HEK293 (cell line): ENCODE data around the gene TMC2.

Experiments
- CTCF ChIA-PET: fragments of 350-600 bp; formaldehyde crosslinking; extraction: SDS; loops from one replicate; lab custom pipeline; 2021; ENCODE audit warnings: antibody characterized with exemption; lab: Yijun Ruan, JAX
- POLR2A ChIA-PET: fragments of 300-600 bp; formaldehyde crosslinking; extraction: SDS; loops from one replicate; lab custom pipeline; 2020; ENCODE audit warnings: antibody characterized with exemption, inconsistent platforms; lab: Yijun Ruan, JAX
- H3K27ac ChIP-seq: fragments of 200-500 bp; sonication (Bioruptor generic); 2 replicates; pipeline ENCODE4 v1.5.1; 2014; ENCODE audit warnings: low read depth, low read length, control low read depth, inconsistent platforms; ENCODE audit errors: extremely low read depth
- H3K36me3 ChIP-seq, 2 experiments: fragments of 200-500 bp in 1 of 2; sonication (Bioruptor generic) in 1 of 2; 1 replicate in 1 of 2; 2 replicates in 1 of 2; pipeline ENCODE4 v1.5.1; 2014 to 2017; ENCODE audit warnings: inconsistent platforms in 2 of 2, low read length in 2 of 2; ENCODE audit not compliant: control insufficient read depth in 2 of 2, insufficient read depth in 1 of 2
- H3K4me1 ChIP-seq: fragments of 200-500 bp; sonication (Bioruptor generic); 2 replicates; pipeline ENCODE4 v1.5.1; 2014; ENCODE audit warnings: mild to moderate bottlenecking, low read length, inconsistent platforms; ENCODE audit not compliant: control insufficient read depth, insufficient read depth
- H3K4me3 ChIP-seq: 2 replicates; pipeline ENCODE4 v1.5.1; 2011; ENCODE audit warnings: low read depth, mild to moderate bottlenecking, control low read depth, low read length, moderate library complexity
- H3K9me3 ChIP-seq: fragments of 200-500 bp; sonication (Bioruptor generic); 2 replicates; pipeline ENCODE4 v1.5.1; 2014; ENCODE audit warnings: low read depth, low read length, inconsistent platforms; ENCODE audit not compliant: control insufficient read depth, insufficient read depth
- BCL11A ChIP-seq: fragments of 450-650 bp; formaldehyde crosslinking; IDR thresholded peaks from 2 replicates; pipeline ENCODE4 v1.5.1; 2016; ENCODE audit warnings: low read depth, missing biosample characterization, missing genetic modification characterization
- BCL11B ChIP-seq: fragments of 450-650 bp; formaldehyde crosslinking; IDR thresholded peaks from 2 replicates; pipeline ENCODE4 v1.5.1; 2016; ENCODE audit warnings: low read depth, missing biosample characterization, missing genetic modification characterization
- CTCF ChIP-seq: fragments of 450-650 bp; formaldehyde crosslinking; IDR thresholded peaks from 2 replicates; pipeline ENCODE4 v1.5.1; 2016; ENCODE audit warnings: missing biosample characterization, missing genetic modification characterization
- FEZF1 ChIP-seq: fragments of 450-650 bp; formaldehyde crosslinking; IDR thresholded peaks from 2 replicates; pipeline ENCODE4 v1.5.1; 2016; ENCODE audit warnings: missing biosample characterization, missing genetic modification characterization
- KLF1 ChIP-seq: fragments of 450-650 bp; formaldehyde crosslinking; IDR thresholded peaks from 2 replicates; pipeline ENCODE4 v1.5.1; 2016; ENCODE audit warnings: missing biosample characterization, missing genetic modification characterization
- PRDM1 ChIP-seq: fragments of 450-650 bp; formaldehyde crosslinking; IDR thresholded peaks from 2 replicates; pipeline ENCODE4; 2016; ENCODE audit warnings: missing biosample characterization, missing genetic modification characterization
- PRDM4 ChIP-seq: fragments of 450-650 bp; formaldehyde crosslinking; IDR thresholded peaks from 2 replicates; pipeline ENCODE4 v1.5.1; 2017; ENCODE audit warnings: missing biosample characterization, missing genetic modification characterization
- WT1 ChIP-seq: fragments of 450-650 bp; formaldehyde crosslinking; IDR thresholded peaks from 2 replicates; pipeline ENCODE4 v1.5.1; 2016; ENCODE audit warnings: missing biosample characterization, missing genetic modification characterization
- ZFP37 ChIP-seq: fragments of 450-650 bp; formaldehyde crosslinking; IDR thresholded peaks from 2 replicates; pipeline ENCODE4 v1.5.1; 2016; ENCODE audit warnings: missing biosample characterization, missing genetic modification characterization
- ZFP41 ChIP-seq: fragments of 450-650 bp; formaldehyde crosslinking; IDR thresholded peaks from 2 replicates; pipeline ENCODE4 v1.5.1; 2016; ENCODE audit warnings: missing biosample characterization, missing genetic modification characterization, borderline replicate concordance
- ZNF121 ChIP-seq: fragments of 450-650 bp; formaldehyde crosslinking; IDR thresholded peaks from 2 replicates; pipeline ENCODE4 v1.5.1; 2016; ENCODE audit warnings: missing biosample characterization, missing genetic modification characterization
- ZNF274 ChIP-seq, 2 experiments: fragments of 200-500 bp in 1 of 2; fragments of 450-650 bp in 1 of 2; sonication (Bioruptor generic) in 1 of 2; formaldehyde crosslinking in 1 of 2; IDR thresholded peaks; 2 replicates each; pipeline versions ENCODE4 v1.5.1 to v1.6.1; 2014 to 2016; ENCODE audit warnings: borderline replicate concordance in 1 of 2, inconsistent platforms in 1 of 2, low read length in 1 of 2, missing biosample characterization in 1 of 2, missing genetic modification characterization in 1 of 2
- ZNF311 ChIP-seq: fragments of 450-650 bp; formaldehyde crosslinking; IDR thresholded peaks from 2 replicates; pipeline ENCODE4 v1.5.1; 2017; ENCODE audit warnings: missing biosample characterization, missing genetic modification characterization, borderline replicate concordance
- ZNF529 ChIP-seq: fragments of 450-650 bp; formaldehyde crosslinking; IDR thresholded peaks from 2 replicates; pipeline ENCODE4 v1.5.1; 2017; ENCODE audit warnings: missing genetic modification characterization, missing biosample characterization; ENCODE audit not compliant: insufficient replicate concordance
- ZNF571 ChIP-seq: fragments of 450-650 bp; formaldehyde crosslinking; IDR thresholded peaks from 2 replicates; pipeline ENCODE4 v1.5.0; 2017; ENCODE audit warnings: missing biosample characterization, missing genetic modification characterization
- ZNF624 ChIP-seq: fragments of 450-650 bp; formaldehyde crosslinking; IDR thresholded peaks from 2 replicates; pipeline ENCODE4 v1.5.1; 2017; ENCODE audit warnings: missing biosample characterization, missing genetic modification characterization
- ZNF747 ChIP-seq: fragments of 450-650 bp; formaldehyde crosslinking; IDR thresholded peaks from 2 replicates; pipeline ENCODE4 v1.5.1; 2016; ENCODE audit warnings: missing biosample characterization, missing genetic modification characterization
- ZNF777 ChIP-seq: fragments of 450-650 bp; formaldehyde crosslinking; IDR thresholded peaks from 2 replicates; pipeline ENCODE4 v1.5.1; 2017; ENCODE audit warnings: missing biosample characterization, missing genetic modification characterization, borderline replicate concordance
- TF ChIP-seq, protein P1 (sequence below): fragments of 450-650 bp; formaldehyde crosslinking; IDR thresholded peaks from 2 replicates; pipeline ENCODE4 v1.5.1; 2016; ENCODE audit warnings: missing biosample characterization, missing genetic modification characterization
- TF ChIP-seq, protein P2 (sequence below): fragments of 450-650 bp; formaldehyde crosslinking; IDR thresholded peaks from 2 replicates; pipeline ENCODE4 v1.5.1; 2016; ENCODE audit warnings: missing biosample characterization, missing genetic modification characterization, low read depth
- TF ChIP-seq, protein P3 (sequence below): fragments of 450-650 bp; formaldehyde crosslinking; IDR thresholded peaks from 2 replicates; pipeline ENCODE4 v1.5.1; 2016; ENCODE audit warnings: missing biosample characterization, missing genetic modification characterization
- TF ChIP-seq, protein P4 (sequence below): fragments of 450-650 bp; formaldehyde crosslinking; IDR thresholded peaks from 2 replicates; pipeline ENCODE4 v1.5.1; 2017; ENCODE audit warnings: missing biosample characterization, missing genetic modification characterization

The TMC2 gene

GRCh38 chr20:2616634-2617033, 80.3 kb downstream of the TMC2 start:
- ChIA-PET CTCF (no interaction called here), POLR2A (no interaction called here)
- Histone ChIP-seq H3K4me1 (no peaks in the 10 kb centered on the region), H3K9me3 (no peaks in the 10 kb centered on the region), H3K4me3 (no peak overlapping the region), H3K27ac (no peak overlapping the region), H3K36me3 (no peaks in the 10 kb centered on the region)
- no peak for TF ChIP-seq ZNF747
- TF ChIP-seq ZNF311 (tag by site-specific recombination) = no peak
- no peak for TF ChIP-seq ZNF571
- TF ChIP-seq, protein P1, sequence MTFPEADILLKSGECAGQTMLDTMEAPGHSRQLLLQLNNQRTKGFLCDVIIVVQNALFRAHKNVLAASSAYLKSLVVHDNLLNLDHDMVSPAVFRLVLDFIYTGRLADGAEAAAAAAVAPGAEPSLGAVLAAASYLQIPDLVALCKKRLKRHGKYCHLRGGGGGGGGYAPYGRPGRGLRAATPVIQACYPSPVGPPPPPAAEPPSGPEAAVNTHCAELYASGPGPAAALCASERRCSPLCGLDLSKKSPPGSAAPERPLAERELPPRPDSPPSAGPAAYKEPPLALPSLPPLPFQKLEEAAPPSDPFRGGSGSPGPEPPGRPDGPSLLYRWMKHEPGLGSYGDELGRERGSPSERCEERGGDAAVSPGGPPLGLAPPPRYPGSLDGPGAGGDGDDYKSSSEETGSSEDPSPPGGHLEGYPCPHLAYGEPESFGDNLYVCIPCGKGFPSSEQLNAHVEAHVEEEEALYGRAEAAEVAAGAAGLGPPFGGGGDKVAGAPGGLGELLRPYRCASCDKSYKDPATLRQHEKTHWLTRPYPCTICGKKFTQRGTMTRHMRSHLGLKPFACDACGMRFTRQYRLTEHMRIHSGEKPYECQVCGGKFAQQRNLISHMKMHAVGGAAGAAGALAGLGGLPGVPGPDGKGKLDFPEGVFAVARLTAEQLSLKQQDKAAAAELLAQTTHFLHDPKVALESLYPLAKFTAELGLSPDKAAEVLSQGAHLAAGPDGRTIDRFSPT (tag by site-specific recombination) = no peak
- TF ChIP-seq PRDM4 (tag by site-specific recombination) = no peak
- TF ChIP-seq, protein P2, sequence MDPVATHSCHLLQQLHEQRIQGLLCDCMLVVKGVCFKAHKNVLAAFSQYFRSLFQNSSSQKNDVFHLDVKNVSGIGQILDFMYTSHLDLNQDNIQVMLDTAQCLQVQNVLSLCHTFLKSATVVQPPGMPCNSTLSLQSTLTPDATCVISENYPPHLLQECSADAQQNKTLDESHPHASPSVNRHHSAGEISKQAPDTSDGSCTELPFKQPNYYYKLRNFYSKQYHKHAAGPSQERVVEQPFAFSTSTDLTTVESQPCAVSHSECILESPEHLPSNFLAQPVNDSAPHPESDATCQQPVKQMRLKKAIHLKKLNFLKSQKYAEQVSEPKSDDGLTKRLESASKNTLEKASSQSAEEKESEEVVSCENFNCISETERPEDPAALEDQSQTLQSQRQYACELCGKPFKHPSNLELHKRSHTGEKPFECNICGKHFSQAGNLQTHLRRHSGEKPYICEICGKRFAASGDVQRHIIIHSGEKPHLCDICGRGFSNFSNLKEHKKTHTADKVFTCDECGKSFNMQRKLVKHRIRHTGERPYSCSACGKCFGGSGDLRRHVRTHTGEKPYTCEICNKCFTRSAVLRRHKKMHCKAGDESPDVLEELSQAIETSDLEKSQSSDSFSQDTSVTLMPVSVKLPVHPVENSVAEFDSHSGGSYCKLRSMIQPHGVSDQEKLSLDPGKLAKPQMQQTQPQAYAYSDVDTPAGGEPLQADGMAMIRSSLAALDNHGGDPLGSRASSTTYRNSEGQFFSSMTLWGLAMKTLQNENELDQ = no peak
- no peak for TF ChIP-seq ZNF777 (tag by site-specific recombination)
- TF ChIP-seq KLF1 = no peak
- TF ChIP-seq ZNF121 (tag by site-specific recombination) = no peak
- TF ChIP-seq CTCF (tag by site-specific recombination) = no peak

- Histone ChIP-seq H3K4me3 (no peak overlapping the region), H3K9me3 (no peaks in the 10 kb centered on the region), H3K27ac (no peak overlapping the region), H3K4me1 (no peaks in the 10 kb centered on the region), H3K36me3 (no peaks in the 10 kb centered on the region)
- ChIA-PET CTCF (no interaction called here), POLR2A (no interaction called here)
- TF ChIP-seq FEZF1 (tag by site-specific recombination) = no peak
- TF ChIP-seq ZNF274 (IDR thresholded peaks at IDR 0.05; ENCODE audit: low read length) = no peak
- no peak for TF ChIP-seq ZNF274 (tag by site-specific recombination; IDR thresholded peaks at IDR 0.05; ENCODE audit: borderline replicate concordance)
- TF ChIP-seq ZNF624 = no peak
- no peak for TF ChIP-seq ZFP41
- no peak for TF ChIP-seq BCL11B (tag by site-specific recombination)
- TF ChIP-seq, protein P3, sequence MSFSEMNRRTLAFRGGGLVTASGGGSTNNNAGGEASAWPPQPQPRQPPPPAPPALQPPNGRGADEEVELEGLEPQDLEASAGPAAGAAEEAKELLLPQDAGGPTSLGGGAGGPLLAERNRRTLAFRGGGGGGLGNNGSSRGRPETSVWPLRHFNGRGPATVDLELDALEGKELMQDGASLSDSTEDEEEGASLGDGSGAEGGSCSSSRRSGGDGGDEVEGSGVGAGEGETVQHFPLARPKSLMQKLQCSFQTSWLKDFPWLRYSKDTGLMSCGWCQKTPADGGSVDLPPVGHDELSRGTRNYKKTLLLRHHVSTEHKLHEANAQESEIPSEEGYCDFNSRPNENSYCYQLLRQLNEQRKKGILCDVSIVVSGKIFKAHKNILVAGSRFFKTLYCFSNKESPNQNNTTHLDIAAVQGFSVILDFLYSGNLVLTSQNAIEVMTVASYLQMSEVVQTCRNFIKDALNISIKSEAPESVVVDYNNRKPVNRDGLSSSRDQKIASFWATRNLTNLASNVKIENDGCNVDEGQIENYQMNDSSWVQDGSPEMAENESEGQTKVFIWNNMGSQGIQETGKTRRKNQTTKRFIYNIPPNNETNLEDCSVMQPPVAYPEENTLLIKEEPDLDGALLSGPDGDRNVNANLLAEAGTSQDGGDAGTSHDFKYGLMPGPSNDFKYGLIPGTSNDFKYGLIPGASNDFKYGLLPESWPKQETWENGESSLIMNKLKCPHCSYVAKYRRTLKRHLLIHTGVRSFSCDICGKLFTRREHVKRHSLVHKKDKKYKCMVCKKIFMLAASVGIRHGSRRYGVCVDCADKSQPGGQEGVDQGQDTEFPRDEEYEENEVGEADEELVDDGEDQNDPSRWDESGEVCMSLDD = no peak
- TF ChIP-seq PRDM1 (tag by site-specific recombination) = no peak
- no peak for TF ChIP-seq ZNF529 (tag by site-specific recombination)
- TF ChIP-seq BCL11A (tag by site-specific recombination) = no peak
- TF ChIP-seq WT1 = no peak
- TF ChIP-seq ZFP37 (tag by site-specific recombination) = no peak
- TF ChIP-seq, protein P4, sequence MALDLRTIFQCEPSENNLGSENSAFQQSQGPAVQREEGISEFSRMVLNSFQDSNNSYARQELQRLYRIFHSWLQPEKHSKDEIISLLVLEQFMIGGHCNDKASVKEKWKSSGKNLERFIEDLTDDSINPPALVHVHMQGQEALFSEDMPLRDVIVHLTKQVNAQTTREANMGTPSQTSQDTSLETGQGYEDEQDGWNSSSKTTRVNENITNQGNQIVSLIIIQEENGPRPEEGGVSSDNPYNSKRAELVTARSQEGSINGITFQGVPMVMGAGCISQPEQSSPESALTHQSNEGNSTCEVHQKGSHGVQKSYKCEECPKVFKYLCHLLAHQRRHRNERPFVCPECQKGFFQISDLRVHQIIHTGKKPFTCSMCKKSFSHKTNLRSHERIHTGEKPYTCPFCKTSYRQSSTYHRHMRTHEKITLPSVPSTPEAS = no peak
These were observed 80.8 kb downstream of the TMC2 start for GRCh38 chr20:2617099-2617714.
